ENCODE measurements around the gene COL25A1. TPM values are rescaled to one million over a fixed set of nuclear protein-coding genes. Genes with fewer than 3 reads are reported as not detected.

The COL25A1 gene
- total and polyA plus RNA-seq, 4 donors, result 0.61 to 4.4 (median 2.1) TPM

- H3K9ac ChIP-seq (ENCODE audit: low read depth in 1 of 2, low read length in 2 of 2), result no peak overlapping the region
- no peaks in the 10 kb centered on the region for H3K9me3 ChIP-seq (ENCODE audit: control insufficient read depth in 4 of 4, low read length in 3 of 4)
- peaks cover 0 to 4% (median 0%) of the 10 kb centered on the region in 4 donors for H3K27me3 ChIP-seq (ENCODE audit: control insufficient read depth in 4 of 4, insufficient read depth in 4 of 4, low read length in 3 of 4)
- H3K36me3 ChIP-seq (ENCODE audit: control insufficient read depth in 4 of 4, insufficient read depth in 3 of 4, low read depth in 1 of 4, low read length in 3 of 4), result no peaks in the 10 kb centered on the region
- no peak overlapping the region for H3K4me3 ChIP-seq (ENCODE audit: low read depth in 1 of 3, low read length in 3 of 3)
- WGBS, result 46% methylated on average over 2 of the region's 2 CpGs
- no peak overlapping the region for H3K27ac ChIP-seq (ENCODE audit: low read depth in 1 of 2, low read length in 2 of 2)
- TF ChIP-seq ATF3 (IDR thresholded peaks at IDR 0.05), result no peak
- no peak for TF ChIP-seq RAD21 (IDR thresholded peaks at IDR 0.05)
- TF ChIP-seq GABPA (IDR thresholded peaks at IDR 0.05 in 1 of 2, conservative IDR thresholded peaks at IDR 0.05 in 1 of 2), result no peak
- no peak for TF ChIP-seq NR2F2 (IDR thresholded peaks at IDR 0.05)
- TF ChIP-seq CTCF (IDR thresholded peaks at IDR 0.05; ENCODE audit: low read depth, low read length, missing input control), result no peak
- no peak for TF ChIP-seq FOXA2 (IDR thresholded peaks at IDR 0.05)
- TF ChIP-seq MAX (IDR thresholded peaks at IDR 0.05), result no peak
- no peak for TF ChIP-seq HNF4G (IDR thresholded peaks at IDR 0.05)
- H3K4me1 ChIP-seq (ENCODE audit: control insufficient read depth in 4 of 4, insufficient read depth in 4 of 4, low read length in 3 of 4), result no peaks in the 10 kb centered on the region
- DNase-seq (ENCODE audit: low spot score), result no peak
Measured at GRCh38 chr4:109037026-109037425, 265.4 kb downstream of the COL25A1 start.

- WGBS, result 71% methylated on average over 1 of the region's 1 CpG
- DNase-seq (ENCODE audit: low spot score), result no peak
- Histone ChIP-seq H3K9me3 (ENCODE audit: control insufficient read depth in 4 of 4, low read length in 3 of 4) (no peaks in the 10 kb centered on the region), H3K27ac (ENCODE audit: low read depth in 1 of 2, low read length in 2 of 2) (no peak overlapping the region), H3K4me3 (ENCODE audit: low read depth in 1 of 3, low read length in 3 of 3) (no peak overlapping the region), H3K27me3 (ENCODE audit: control insufficient read depth in 4 of 4, insufficient read depth in 4 of 4, low read length in 3 of 4) (peaks cover 0 to 6% (median 0%) of the 10 kb centered on the region in 4 donors), H3K36me3 (ENCODE audit: control insufficient read depth in 4 of 4, insufficient read depth in 3 of 4, low read depth in 1 of 4, low read length in 3 of 4) (no peaks in the 10 kb centered on the region), H3K9ac (ENCODE audit: low read depth in 1 of 2, low read length in 2 of 2) (no peak overlapping the region), H3K4me1 (ENCODE audit: control insufficient read depth in 4 of 4, insufficient read depth in 4 of 4, low read length in 3 of 4) (no peaks in the 10 kb centered on the region)
- TF ChIP-seq TAF1 (conservative IDR thresholded peaks at IDR 0.05) (no peak), FOXA2 (IDR thresholded peaks at IDR 0.05) (no peak), GABPA (IDR thresholded peaks at IDR 0.05 in 1 of 2, conservative IDR thresholded peaks at IDR 0.05 in 1 of 2) (no peak), YY1 (IDR thresholded peaks at IDR 0.05) (no peak), NR2F2 (IDR thresholded peaks at IDR 0.05) (no peak), CTCF (IDR thresholded peaks at IDR 0.05; ENCODE audit: low read depth, low read length, missing input control) (no peak)
Measured at GRCh38 chr4:109033993-109034392, 268.5 kb downstream of the COL25A1 start.

GRCh38 chr4:109032671-109033070 lies 269.8 kb downstream of the COL25A1 start:
- Histone ChIP-seq H3K36me3 (ENCODE audit: control insufficient read depth in 4 of 4, insufficient read depth in 3 of 4, low read depth in 1 of 4, low read length in 3 of 4) (no peaks in the 10 kb centered on the region), H3K4me1 (ENCODE audit: control insufficient read depth in 4 of 4, insufficient read depth in 4 of 4, low read length in 3 of 4) (no peaks in the 10 kb centered on the region), H3K9ac (ENCODE audit: low read depth in 1 of 2, low read length in 2 of 2) (no peak overlapping the region), H3K9me3 (ENCODE audit: control insufficient read depth in 4 of 4, low read length in 3 of 4) (no peaks in the 10 kb centered on the region), H3K27me3 (ENCODE audit: control insufficient read depth in 4 of 4, insufficient read depth in 4 of 4, low read length in 3 of 4) (peaks cover 0 to 6% (median 0%) of the 10 kb centered on the region in 4 donors), H3K4me3 (ENCODE audit: low read depth in 1 of 3, low read length in 3 of 3) (no peak overlapping the region), H3K27ac (ENCODE audit: low read depth in 1 of 2, low read length in 2 of 2) (no peak overlapping the region)
- no peak for DNase-seq (ENCODE audit: low spot score)
- TF ChIP-seq RAD21 (IDR thresholded peaks at IDR 0.05) (no peak), YY1 (IDR thresholded peaks at IDR 0.05) (no peak), FOXA2 (IDR thresholded peaks at IDR 0.05) (no peak)
- 90% methylated on average over 5 of the region's 5 CpGs for WGBS
